Sigmoid colon (tissue), 4 donors: ENCODE results near the gene JPH2.

Experiments used
- EP300 ChIP-seq, 4 donors: sonication (generic); formaldehyde crosslinking; IDR thresholded peaks; one replicate each; pipeline ENCODE4 v1.6.1; 2017; ENCODE audit warnings: antibody characterized with exemption in 4 of 4
- POLR2A ChIP-seq, 2 donors: fragments of 450-650 bp; IDR thresholded peaks; one replicate each; pipeline ENCODE4 v1.6.1; 2016; ENCODE audit warnings: antibody characterized with exemption in 2 of 2, mild to moderate bottlenecking in 2 of 2, moderate library complexity in 2 of 2
- POLR2AphosphoS5 ChIP-seq, 4 donors: sonication (generic); formaldehyde crosslinking; IDR thresholded peaks; one replicate each; pipeline ENCODE4 v1.6.1; 2017; ENCODE audit warnings: antibody characterized with exemption in 4 of 4
- TF ChIP-seq, protein P1 (sequence below), 4 experiments: fragments of 450-650 bp in 3 of 4; fragments of 200-600 bp in 1 of 4; IDR thresholded peaks; one replicate each; pipeline ENCODE4 v1.5.1; 2016 to 2019; ENCODE audit warnings: antibody characterized with exemption in 4 of 4, mild to moderate bottlenecking in 3 of 4, moderate library complexity in 2 of 4

- TF ChIP-seq, protein P1, sequence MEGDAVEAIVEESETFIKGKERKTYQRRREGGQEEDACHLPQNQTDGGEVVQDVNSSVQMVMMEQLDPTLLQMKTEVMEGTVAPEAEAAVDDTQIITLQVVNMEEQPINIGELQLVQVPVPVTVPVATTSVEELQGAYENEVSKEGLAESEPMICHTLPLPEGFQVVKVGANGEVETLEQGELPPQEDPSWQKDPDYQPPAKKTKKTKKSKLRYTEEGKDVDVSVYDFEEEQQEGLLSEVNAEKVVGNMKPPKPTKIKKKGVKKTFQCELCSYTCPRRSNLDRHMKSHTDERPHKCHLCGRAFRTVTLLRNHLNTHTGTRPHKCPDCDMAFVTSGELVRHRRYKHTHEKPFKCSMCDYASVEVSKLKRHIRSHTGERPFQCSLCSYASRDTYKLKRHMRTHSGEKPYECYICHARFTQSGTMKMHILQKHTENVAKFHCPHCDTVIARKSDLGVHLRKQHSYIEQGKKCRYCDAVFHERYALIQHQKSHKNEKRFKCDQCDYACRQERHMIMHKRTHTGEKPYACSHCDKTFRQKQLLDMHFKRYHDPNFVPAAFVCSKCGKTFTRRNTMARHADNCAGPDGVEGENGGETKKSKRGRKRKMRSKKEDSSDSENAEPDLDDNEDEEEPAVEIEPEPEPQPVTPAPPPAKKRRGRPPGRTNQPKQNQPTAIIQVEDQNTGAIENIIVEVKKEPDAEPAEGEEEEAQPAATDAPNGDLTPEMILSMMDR (IDR thresholded peaks at IDR 0.05), result no peak
- TF ChIP-seq POLR2AphosphoS5 (IDR thresholded peaks at IDR 0.05), result no peak
- no peak for TF ChIP-seq POLR2A (IDR thresholded peaks at IDR 0.05)
- TF ChIP-seq EP300 (IDR thresholded peaks at IDR 0.05), result no peak
Observed at GRCh38 chr20:44123251-44123650, 63.7 kb downstream of the JPH2 start.
